ENCODE data around the gene AP5Z1.

The AP5Z1 gene

GRCh38 chr7:4745265-4745919 lies 30.0 kb upstream of the AP5Z1 start:
- peak in 1 of 2 donors; percentile 21 for DNase-seq (ENCODE audit: low read depth in 2 of 2, low spot score in 1 of 2)

GRCh38 chr7:4745971-4746919 lies 29.2 kb upstream of the AP5Z1 start:
- no peak for DNase-seq (ENCODE audit: low read depth in 2 of 2, low spot score in 1 of 2)

- DNase-seq (ENCODE audit: low read depth in 2 of 2, low spot score in 1 of 2): no peak
These were observed 28.4 kb upstream of the AP5Z1 start for GRCh38 chr7:4747013-4747412.

GRCh38 chr7:4747746-4748145 lies 27.7 kb upstream of the AP5Z1 start:
- no peak for DNase-seq (ENCODE audit: low read depth in 2 of 2, low spot score in 1 of 2)

- DNase-seq (ENCODE audit: low read depth in 2 of 2, low spot score in 1 of 2): no peak
These were observed 27.2 kb upstream of the AP5Z1 start for GRCh38 chr7:4748231-4748681.

GRCh38 chr7:4749363-4749762 lies 26.1 kb upstream of the AP5Z1 start:
- no peak for DNase-seq (ENCODE audit: low read depth in 2 of 2, low spot score in 1 of 2)

GRCh38 chr7:4749798-4750197 lies 25.6 kb upstream of the AP5Z1 start:
- no peak for DNase-seq (ENCODE audit: low read depth in 2 of 2, low spot score in 1 of 2)

- no peak for DNase-seq (ENCODE audit: low read depth in 2 of 2, low spot score in 1 of 2)
These were observed 23.9 kb upstream of the AP5Z1 start for GRCh38 chr7:4751398-4751947.

GRCh38 chr7:4753598-4754432 lies 21.6 kb upstream of the AP5Z1 start:
- DNase-seq (ENCODE audit: low read depth in 2 of 2, low spot score in 1 of 2): peak; percentile 57 to 79

- DNase-seq (ENCODE audit: low read depth in 2 of 2, low spot score in 1 of 2): no peak
These were observed 20.9 kb upstream of the AP5Z1 start for GRCh38 chr7:4754433-4755010.

GRCh38 chr7:4755045-4755444 lies 20.4 kb upstream of the AP5Z1 start:
- DNase-seq (ENCODE audit: low read depth in 2 of 2, low spot score in 1 of 2): no peak

GRCh38 chr7:4758111-4758510 lies 17.3 kb upstream of the AP5Z1 start:
- no peak for DNase-seq (ENCODE audit: low read depth in 2 of 2, low spot score in 1 of 2)

GRCh38 chr7:4758791-4759190 lies 16.6 kb upstream of the AP5Z1 start:
- no peak for DNase-seq (ENCODE audit: low read depth in 2 of 2, low spot score in 1 of 2)

GRCh38 chr7:4759211-4759610 lies 16.2 kb upstream of the AP5Z1 start:
- no peak for DNase-seq (ENCODE audit: low read depth in 2 of 2, low spot score in 1 of 2)

GRCh38 chr7:4760952-4761351 lies 14.5 kb upstream of the AP5Z1 start:
- DNase-seq (ENCODE audit: low read depth in 2 of 2, low spot score in 1 of 2): no peak

- DNase-seq (ENCODE audit: low read depth in 2 of 2, low spot score in 1 of 2): no peak
These were observed 13.0 kb upstream of the AP5Z1 start for GRCh38 chr7:4762121-4763055.

GRCh38 chr7:4763091-4763793 lies 12.2 kb upstream of the AP5Z1 start:
- DNase-seq (ENCODE audit: low read depth in 2 of 2, low spot score in 1 of 2): no peak

- no peak for DNase-seq (ENCODE audit: low read depth in 2 of 2, low spot score in 1 of 2)
These were observed 11.6 kb upstream of the AP5Z1 start for GRCh38 chr7:4763794-4764185.

- DNase-seq (ENCODE audit: low read depth in 2 of 2, low spot score in 1 of 2): no peak
These were observed 10.9 kb upstream of the AP5Z1 start for GRCh38 chr7:4764402-4765007.

Measured in stimulated activated CD8-positive, alpha-beta memory T cell treated with anti-CD3 and anti-CD28 coated beads, Interleukin-4, amount 100 ng/mL, for 4 hours (primary cell).